ENCODE measurements around the gene ACTN4.

The ACTN4 gene

GRCh38 chr19:38662537-38663155 is 15.2 kb downstream of the ACTN4 start:
- no peak for DNase-seq

DNA sequence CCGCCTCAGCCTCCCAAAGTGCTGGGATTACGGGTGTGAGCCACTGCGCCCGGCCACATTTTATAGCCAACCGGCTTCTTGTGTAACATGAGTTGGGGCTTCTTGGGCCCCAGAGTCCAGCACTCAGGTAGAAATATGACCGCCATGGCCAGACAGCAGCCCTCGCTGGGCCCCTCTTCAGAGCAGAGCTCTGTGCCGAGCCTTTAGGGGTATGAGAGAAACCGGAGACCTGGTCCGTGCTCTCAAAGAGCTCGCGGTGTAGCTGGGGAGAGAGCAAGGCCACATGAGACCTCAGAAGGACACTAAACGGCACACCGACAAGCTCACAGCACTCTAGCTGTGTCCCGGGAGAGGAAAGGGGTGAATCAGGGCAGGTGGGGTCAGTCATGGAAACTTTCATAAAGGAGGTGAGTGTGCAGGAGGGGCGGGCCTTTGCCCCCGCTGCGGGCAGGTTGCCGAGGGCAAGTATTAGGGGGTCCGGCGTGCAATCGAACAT is 15.8 kb downstream of the ACTN4 start:
- no peak for DNase-seq

GRCh38 chr19:38663957-38664502 is 16.6 kb downstream of the ACTN4 start:
- DNase-seq: no peak

- no peak for DNase-seq
Measured at GRCh38 chr19:38664503-38665211, 17.2 kb downstream of the ACTN4 start.

DNA sequence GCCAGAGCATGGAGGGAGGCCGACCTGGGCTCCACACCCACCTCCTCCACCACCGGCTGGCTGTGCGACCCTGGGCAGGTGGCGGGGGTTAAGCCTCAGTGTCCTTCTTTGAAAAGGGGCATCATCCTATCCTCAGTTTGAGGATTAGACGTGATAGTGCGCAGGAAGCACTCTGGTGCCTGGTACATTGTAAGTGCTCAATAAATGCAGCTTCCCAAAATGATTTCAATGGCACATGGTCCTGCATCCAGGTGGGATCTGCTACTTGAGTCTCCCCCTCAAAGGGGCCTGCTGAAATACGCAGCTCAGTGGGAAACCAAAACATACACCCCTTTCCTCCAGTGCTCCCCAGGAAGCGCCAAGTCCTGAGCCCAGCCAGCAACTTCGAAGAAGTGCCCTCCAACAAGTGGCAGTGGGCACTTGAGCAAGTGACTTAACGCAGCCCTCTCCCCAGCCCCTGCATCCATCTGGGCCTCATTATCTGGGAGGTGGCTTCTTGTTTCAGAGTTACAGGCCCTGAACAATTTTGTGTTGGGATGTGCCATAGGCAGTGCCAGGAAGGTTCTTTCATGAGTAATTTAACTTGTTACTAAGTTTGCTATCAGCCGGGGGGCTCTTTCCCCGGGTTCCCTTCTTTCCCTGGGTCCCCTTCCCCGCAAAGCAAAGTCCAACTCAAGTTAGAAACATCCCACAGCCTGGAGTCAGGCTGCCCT is 17.9 kb downstream of the ACTN4 start:
- no peak for DNase-seq

GRCh38 chr19:38665950-38666662 is 18.7 kb downstream of the ACTN4 start:
- no peak for DNase-seq

GRCh38 chr19:38666663-38667511 is 19.4 kb downstream of the ACTN4 start:
- peak; percentile 45 for DNase-seq

- DNase-seq: no peak
Measured at GRCh38 chr19:38667661-38668171, 20.3 kb downstream of the ACTN4 start.

DNA sequence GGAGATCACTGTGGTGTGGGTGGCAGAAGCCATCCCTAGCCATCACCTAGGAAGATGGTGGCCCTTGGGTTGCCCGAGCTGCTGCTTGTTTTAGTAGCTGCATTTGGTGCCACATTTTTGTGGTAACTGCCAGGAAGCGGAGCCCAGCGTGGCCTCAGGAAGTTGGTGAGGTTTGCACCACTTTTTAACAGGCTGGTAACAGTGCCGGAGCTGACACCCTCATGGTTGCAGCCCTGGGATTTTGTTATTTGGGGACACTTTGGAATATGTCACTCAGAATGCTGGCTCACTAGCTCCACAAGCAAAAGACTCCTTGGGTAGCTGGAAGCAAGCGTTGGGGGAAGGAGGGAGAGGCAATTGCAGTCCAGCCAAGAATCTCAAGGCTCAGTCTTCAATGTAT is 22.1 kb downstream of the ACTN4 start:
- peak; percentile 57 for DNase-seq

DNA sequence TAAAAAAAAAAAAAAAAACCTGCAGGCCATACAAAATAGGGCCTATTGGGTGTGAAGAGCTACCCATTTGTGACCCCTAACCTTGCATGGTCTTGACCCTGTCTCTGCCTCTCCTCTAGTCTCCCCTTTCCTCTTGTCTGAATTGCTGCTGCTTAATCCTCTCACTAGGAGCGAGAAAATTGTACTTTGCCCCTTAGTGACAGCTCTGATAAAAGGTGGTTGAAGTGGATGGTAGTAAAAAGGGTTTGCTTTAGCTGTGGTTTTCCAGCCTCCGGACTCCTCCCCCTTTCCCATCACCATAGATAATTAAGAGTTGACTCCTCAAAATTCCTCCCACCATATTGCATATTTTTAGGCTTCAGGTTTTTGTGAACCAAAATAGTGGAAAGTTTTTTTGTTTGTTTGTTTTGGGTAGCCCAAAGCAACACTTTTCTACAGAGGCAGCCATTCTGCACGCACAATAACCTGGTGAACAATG is 23.5 kb downstream of the ACTN4 start:
- DNase-seq: no peak

DNA sequence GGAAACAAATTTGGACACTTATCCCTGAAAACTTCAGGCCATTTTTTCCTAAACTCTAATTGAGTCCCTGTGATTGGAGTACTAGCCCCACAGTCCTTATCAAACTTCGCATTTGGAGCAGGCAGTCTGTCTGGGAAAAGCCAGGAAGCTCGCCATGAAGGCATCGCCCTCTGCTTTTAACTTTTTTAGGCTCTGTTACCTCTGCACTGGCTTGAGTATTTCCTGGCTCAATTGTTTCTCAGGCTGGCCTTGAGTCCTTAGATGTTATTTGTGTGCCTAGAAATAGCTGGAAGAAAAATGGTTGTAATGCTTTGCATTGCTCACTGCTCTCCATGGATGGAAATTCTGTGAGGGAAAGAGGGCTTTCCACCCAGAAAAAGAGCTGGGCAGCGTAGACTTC is 24.2 kb downstream of the ACTN4 start:
- DNase-seq: no peak

DNA sequence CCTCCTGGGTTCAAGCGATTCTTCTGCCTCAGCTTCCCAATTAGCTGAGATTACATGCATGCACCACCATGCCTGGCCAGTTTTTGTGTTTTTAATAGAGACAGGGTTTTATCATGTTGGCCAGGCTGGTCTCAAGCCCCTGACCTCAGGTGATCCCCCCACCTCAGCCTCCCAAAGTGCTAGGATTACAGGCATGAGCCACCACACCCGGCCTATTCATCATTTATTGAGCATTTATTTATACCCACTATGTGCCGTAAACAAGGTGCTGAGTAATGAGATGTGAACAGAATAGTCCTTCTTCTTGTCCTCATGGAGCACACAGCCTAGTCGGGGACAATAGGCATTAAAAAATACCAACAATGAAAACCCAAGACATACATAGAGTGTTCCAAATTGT is 25.6 kb downstream of the ACTN4 start:
- DNase-seq: no peak

GRCh38 chr19:38674388-38675171 is 27.1 kb downstream of the ACTN4 start:
- DNase-seq: no peak

DNA sequence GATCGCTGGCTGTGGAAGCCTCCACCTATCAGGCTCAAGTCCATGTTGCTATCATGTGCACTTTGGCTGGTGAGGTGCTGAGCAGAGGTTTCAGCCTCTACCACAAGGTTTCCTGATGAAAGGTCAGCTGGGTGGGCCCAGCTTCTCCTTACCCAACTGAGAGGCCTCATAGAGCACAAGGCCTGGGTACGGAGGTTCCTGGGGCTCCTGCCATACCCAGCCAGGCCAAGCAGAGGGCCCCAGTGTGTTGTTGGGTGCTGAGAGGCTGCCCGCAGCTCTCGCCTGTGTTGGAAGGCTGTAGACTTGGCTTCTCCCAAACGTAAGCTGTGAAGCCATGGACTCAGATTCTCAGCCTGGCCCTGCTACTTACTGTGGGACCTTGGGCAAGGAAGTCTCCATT is 28.2 kb downstream of the ACTN4 start:
- no peak for DNase-seq

GRCh38 chr19:38676023-38676877 is 28.8 kb downstream of the ACTN4 start:
- DNase-seq: no peak

- DNase-seq: no peak
Measured at GRCh38 chr19:38676878-38677646, 29.6 kb downstream of the ACTN4 start.

- no peak for DNase-seq
Measured at GRCh38 chr19:38678217-38678890, 30.9 kb downstream of the ACTN4 start.

- no peak for DNase-seq
Measured at GRCh38 chr19:38678891-38679494, 31.5 kb downstream of the ACTN4 start.

All from CD4-positive, alpha-beta T cell treated with Interleukin-6 for 4 hours (primary cell).